Activated CD8-positive, alpha-beta memory T cell treated with anti-CD3 and anti-CD28 coated beads, Interleukin-2, amount 50 U/mL, for 1 hour (primary cell): ENCODE results near the gene MYEF2.
A peak's percentile ranks its signal among the peaks of the same experiment; 100 is the strongest.

Experiments
- DNase-seq: peaks from one replicate; pipeline ENCODE4 v3.0.0-alpha.2; 2020; ENCODE audit errors: extremely low read depth

MYEF2 gene

GRCh38 chr15:48177766-48178647, at the start of gene MYEF2:
Gene MYEF2 (minus strand): TSS chr15:48178295. CDS start chr15:48178237, 58 bp downstream.
- DNase-seq: peak; percentile 14

- no peak for DNase-seq
These were observed 47.7 kb upstream of the MYEF2 start for GRCh38 chr15:48225771-48226170.

GRCh38 chr15:48222627-48223026, 44.5 kb upstream of the MYEF2 start:
- no peak for DNase-seq

GRCh38 chr15:48221885-48222284, 43.8 kb upstream of the MYEF2 start:
- no peak for DNase-seq

GRCh38 chr15:48221261-48221660, 43.2 kb upstream of the MYEF2 start:
- DNase-seq: no peak

- no peak for DNase-seq
These were observed 27.9 kb upstream of the MYEF2 start, which contains the start of gene SLC12A1 for GRCh38 chr15:48205981-48206380. Gene SLC12A1 (plus strand): TSS chr15:48206302. CDS start chr15:48207720, 1,418 bp downstream.

GRCh38 chr15:48202068-48202467, 24.0 kb upstream of the MYEF2 start:
- DNase-seq: no peak

- DNase-seq: no peak
These were observed 13.6 kb upstream of the MYEF2 start, which contains the start of gene CTXN2 for GRCh38 chr15:48191574-48192225. Gene CTXN2 (plus strand): TSS chr15:48191665. CDS start chr15:48201301, 9,636 bp downstream.

GRCh38 chr15:48190932-48191573, 13.0 kb upstream of the MYEF2 start:
- DNase-seq: no peak

- no peak for DNase-seq
These were observed 8.2 kb upstream of the MYEF2 start for GRCh38 chr15:48186271-48186670.

GRCh38 chr15:48185529-48185928, 7.4 kb upstream of the MYEF2 start:
- DNase-seq: no peak

- DNase-seq: no peak
These were observed 4.7 kb upstream of the MYEF2 start for GRCh38 chr15:48182749-48183148.

- DNase-seq: no peak
These were observed 495 bp upstream of the MYEF2 start for GRCh38 chr15:48178648-48178931.

GRCh38 chr15:48177383-48177765, 721 bp downstream of the MYEF2 start:
- no peak for DNase-seq

- no peak for DNase-seq
These were observed 1.1 kb downstream of the MYEF2 start for GRCh38 chr15:48176957-48177356.

GRCh38 chr15:48176112-48176511, 2.0 kb downstream of the MYEF2 start:
- DNase-seq: no peak

GRCh38 chr15:48175126-48175525, 3.0 kb downstream of the MYEF2 start:
- no peak for DNase-seq

- no peak for DNase-seq
These were observed 7.1 kb downstream of the MYEF2 start for GRCh38 chr15:48170981-48171380.

- no peak for DNase-seq
These were observed 9.5 kb downstream of the MYEF2 start for GRCh38 chr15:48168616-48169015.

- DNase-seq: no peak
These were observed 24.6 kb downstream of the MYEF2 start for GRCh38 chr15:48153526-48153925.

- DNase-seq: no peak
These were observed 28.2 kb downstream of the MYEF2 start for GRCh38 chr15:48149858-48150257.

GRCh38 chr15:48147358-48147757, 30.7 kb downstream of the MYEF2 start:
- no peak for DNase-seq

GRCh38 chr15:48145923-48146322, 32.2 kb downstream of the MYEF2 start:
- no peak for DNase-seq
